H1 (cell line): ENCODE data around the gene EN1. TPM values are rescaled to one million over a fixed set of nuclear protein-coding genes. Genes with fewer than 3 reads are reported as not detected.

Source experiments
- BRCA1 ChIP-seq: IDR thresholded peaks from 2 replicates; pipeline ENCODE4 v1.6.1; 2012; ENCODE audit warnings: low read depth, low read length, improper control_type of control experiment
- CBX5 ChIP-seq: fragments of 300-800, 300-1000 bp; sonication (generic); IDR thresholded peaks from 2 replicates; pipeline ENCODE4 v1.7.1; 2016; ENCODE audit warnings: antibody characterized with exemption, low read length, low read depth
- CEBPB ChIP-seq: IDR thresholded peaks from 2 replicates; pipeline ENCODE4 v1.6.1; 2012; ENCODE audit warnings: low read depth, low read length
- CTBP2 ChIP-seq: IDR thresholded peaks from 2 replicates; pipeline ENCODE4 v1.7.0; 2011; ENCODE audit warnings: borderline replicate concordance, mild to moderate bottlenecking, moderate library complexity, mixed read lengths, low read length; ENCODE audit not compliant: insufficient read depth, insufficient read length
- EZH2 ChIP-seq: fragments of 200-600 bp; sonication (generic); IDR thresholded peaks from 2 replicates; pipeline ENCODE4 v1.7.1; 2012; ENCODE audit warnings: low read depth, mild to moderate bottlenecking, moderate library complexity, low read length, inconsistent platforms; ENCODE audit not compliant: severe bottlenecking
- GABPA ChIP-seq: IDR thresholded peaks from 2 replicates; pipeline ENCODE4 v1.6.1; 2011; ENCODE audit warnings: mild to moderate bottlenecking, low read length, moderate library complexity, borderline replicate concordance; ENCODE audit not compliant: insufficient read depth
- HDAC2 ChIP-seq, 2 experiments: fragments of 300-600 bp in 1 of 2; sonication (generic) in 1 of 2; IDR thresholded peaks; 2 replicates each; pipeline ENCODE4 v1.6.1; 2011 to 2012; ENCODE audit warnings: low read depth in 2 of 2, low read length in 2 of 2, mild to moderate bottlenecking in 2 of 2, moderate library complexity in 2 of 2, borderline replicate concordance in 1 of 2, inconsistent platforms in 1 of 2
- KDM5A ChIP-seq: fragments of 200-600 bp; IDR thresholded peaks from 2 replicates; pipeline ENCODE4 v1.7.1; 2012; ENCODE audit warnings: mild to moderate bottlenecking, low read length, inconsistent platforms, mixed read lengths
- MAX ChIP-seq: IDR thresholded peaks from 2 replicates; pipeline ENCODE4 v1.6.1; 2012; ENCODE audit warnings: inconsistent platforms
- RAD21 ChIP-seq, 2 experiments: IDR thresholded peaks in 1 of 2; conservative IDR thresholded peaks in 1 of 2; 2 replicates each; pipeline ENCODE4 v1.6.1; 2011; ENCODE audit warnings: low read depth in 2 of 2, low read length in 2 of 2, improper control_type of control experiment in 1 of 2, inconsistent platforms in 1 of 2, mild to moderate bottlenecking in 1 of 2, moderate library complexity in 1 of 2
- RBBP5 ChIP-seq: IDR thresholded peaks from 2 replicates; pipeline ENCODE4 v1.7.1; 2012; ENCODE audit warnings: low read depth, mild to moderate bottlenecking, inconsistent platforms, low read length, moderate library complexity, borderline replicate concordance
- SIRT6 ChIP-seq: IDR thresholded peaks from one replicate; pipeline ENCODE4 v1.7.1; 2012; ENCODE audit warnings: low read length, inconsistent platforms
- SP1 ChIP-seq: IDR thresholded peaks from 2 replicates; pipeline ENCODE4 v1.6.1; 2011; ENCODE audit warnings: low read depth, low read length
- SUZ12 ChIP-seq: fragments of 200-600 bp; sonication (generic); IDR thresholded peaks from 2 replicates; pipeline ENCODE4 v1.6.1; 2012; ENCODE audit warnings: mild to moderate bottlenecking, inconsistent platforms, low read length, moderate library complexity, mixed read lengths
- TBP ChIP-seq: IDR thresholded peaks from 2 replicates; pipeline ENCODE4 v1.6.1; 2011; ENCODE audit warnings: low read depth, low read length, improper control_type of control experiment
- YY1 ChIP-seq: IDR thresholded peaks from 2 replicates; pipeline ENCODE4 v1.6.1; 2011; ENCODE audit warnings: low read depth, mild to moderate bottlenecking, low read length
- polyA plus RNA-seq, 7 experiments: library from polyadenylated mRNA; depleted of rRNA in 3 of 7; stranded (reverse) in 5 of 7; unstranded in 2 of 7; fragments of >200 nt in 5 of 7; fragments of 200-250 nt in 2 of 7; gene quantifications; 1 replicate in 5 of 7; 2 replicates in 1 of 7; 4 replicates in 1 of 7; pipeline versions ENCODE4 v1.2.1 to v1.2.3, GENCODE V29; 2011 to 2013; ENCODE audit warnings: missing spikeins in 2 of 7, mixed read lengths in 2 of 7
- total RNA-seq: library from RNA; stranded (reverse); fragmentation: NEBNext Ultra II Directional; extraction: Animal tissue kit (Norgen Biotek cat#: 25700); gene quantifications from 2 replicates; pipeline ENCODE4 v1.2.1, GENCODE V29; 2021
- TF ChIP-seq, protein P1 (sequence below): IDR thresholded peaks from 2 replicates; pipeline ENCODE4 v1.6.1; 2012; ENCODE audit warnings: low read length, inconsistent platforms
- TF ChIP-seq, protein P2 (sequence below), 3 experiments: IDR thresholded peaks; 1 replicate in 2 of 3; 2 replicates in 1 of 3; pipeline versions ENCODE4 v1.5.1 to v1.6.1; 2011; ENCODE audit warnings: low read length in 3 of 3, mild to moderate bottlenecking in 3 of 3, inconsistent platforms in 2 of 3, low read depth in 1 of 3, moderate library complexity in 1 of 3; ENCODE audit not compliant: insufficient read depth in 1 of 3; ENCODE audit errors: control extremely low read depth in 1 of 3

The EN1 gene
- total and polyA plus RNA-seq, 2 of the 8 experiments (the other 6 are each of a cell fraction or from before 2014, with no cell fraction given) = not detected

DNA sequence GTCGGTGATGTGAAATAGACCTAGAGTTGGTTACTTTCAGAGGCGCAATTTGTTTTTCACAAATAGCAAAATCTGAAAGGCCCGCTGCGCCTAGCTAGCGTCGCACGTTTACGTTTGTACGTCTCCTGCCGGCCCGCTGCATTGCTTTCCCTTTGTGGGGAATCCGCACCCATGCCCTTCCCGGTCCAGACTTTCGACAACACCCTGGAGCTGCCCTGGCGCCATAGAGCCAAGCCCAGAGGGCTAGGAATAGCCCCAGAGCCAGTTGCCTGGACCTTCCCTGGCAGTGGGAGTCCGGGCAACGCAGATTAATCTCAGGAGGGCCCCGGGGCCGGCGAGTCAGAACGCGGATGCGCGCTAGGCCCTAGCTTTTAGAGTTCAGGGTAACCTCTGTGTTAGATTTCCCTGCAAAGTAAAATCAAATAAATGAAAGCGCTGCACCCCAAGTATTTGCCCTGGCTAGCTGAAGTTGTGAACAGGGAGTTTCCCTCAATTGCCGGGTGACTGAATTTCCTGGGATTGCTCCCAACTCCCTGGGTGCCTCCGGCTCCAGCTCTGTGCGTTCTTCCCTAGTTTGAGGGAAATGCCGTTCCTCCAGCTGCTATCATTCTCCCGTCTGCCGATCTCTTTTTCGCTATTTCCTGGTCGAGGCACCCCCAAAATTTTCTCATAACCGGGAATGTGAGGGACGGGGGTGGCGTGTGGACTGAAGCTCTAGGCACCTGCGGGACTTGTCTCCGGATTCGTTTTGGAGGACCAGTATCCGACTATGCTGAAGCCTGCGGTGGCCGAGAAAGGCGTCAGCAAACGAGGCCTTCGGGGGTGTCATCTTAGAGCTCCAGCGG lies 1.2 kb upstream of the EN1 start (continued):
- TF ChIP-seq, protein P1, sequence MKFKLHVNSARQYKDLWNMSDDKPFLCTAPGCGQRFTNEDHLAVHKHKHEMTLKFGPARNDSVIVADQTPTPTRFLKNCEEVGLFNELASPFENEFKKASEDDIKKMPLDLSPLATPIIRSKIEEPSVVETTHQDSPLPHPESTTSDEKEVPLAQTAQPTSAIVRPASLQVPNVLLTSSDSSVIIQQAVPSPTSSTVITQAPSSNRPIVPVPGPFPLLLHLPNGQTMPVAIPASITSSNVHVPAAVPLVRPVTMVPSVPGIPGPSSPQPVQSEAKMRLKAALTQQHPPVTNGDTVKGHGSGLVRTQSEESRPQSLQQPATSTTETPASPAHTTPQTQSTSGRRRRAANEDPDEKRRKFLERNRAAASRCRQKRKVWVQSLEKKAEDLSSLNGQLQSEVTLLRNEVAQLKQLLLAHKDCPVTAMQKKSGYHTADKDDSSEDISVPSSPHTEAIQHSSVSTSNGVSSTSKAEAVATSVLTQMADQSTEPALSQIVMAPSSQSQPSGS = no peak
- TF ChIP-seq RBBP5 (no peak), RAD21 (IDR thresholded peaks at IDR 0.05 in 1 of 2, conservative IDR thresholded peaks at IDR 0.05 in 1 of 2; ENCODE audit: low read depth in 2 of 2, low read length in 2 of 2) (no peak), SUZ12 (peak; percentile 98), CBX5 (no peak), SIRT6 (no peak), YY1 (peak; percentile 33; the same call in 1 of the 2 replicates), GABPA (no peak), KDM5A (no peak), SP1 (peak; percentile 70; the same call in 1 of the 2 replicates), CTBP2 (no peak), TBP (no peak), HDAC2 (IDR thresholded peaks at IDR 0.05; ENCODE audit: borderline replicate concordance in 1 of 2, low read depth in 2 of 2, low read length in 2 of 2) (no peak), MAX (peak; percentile 26; the same call in 1 of the 2 replicates), CEBPB (no peak), BRCA1 (no peak), EZH2 (peak; percentile 94)
- TF ChIP-seq, protein P2, sequence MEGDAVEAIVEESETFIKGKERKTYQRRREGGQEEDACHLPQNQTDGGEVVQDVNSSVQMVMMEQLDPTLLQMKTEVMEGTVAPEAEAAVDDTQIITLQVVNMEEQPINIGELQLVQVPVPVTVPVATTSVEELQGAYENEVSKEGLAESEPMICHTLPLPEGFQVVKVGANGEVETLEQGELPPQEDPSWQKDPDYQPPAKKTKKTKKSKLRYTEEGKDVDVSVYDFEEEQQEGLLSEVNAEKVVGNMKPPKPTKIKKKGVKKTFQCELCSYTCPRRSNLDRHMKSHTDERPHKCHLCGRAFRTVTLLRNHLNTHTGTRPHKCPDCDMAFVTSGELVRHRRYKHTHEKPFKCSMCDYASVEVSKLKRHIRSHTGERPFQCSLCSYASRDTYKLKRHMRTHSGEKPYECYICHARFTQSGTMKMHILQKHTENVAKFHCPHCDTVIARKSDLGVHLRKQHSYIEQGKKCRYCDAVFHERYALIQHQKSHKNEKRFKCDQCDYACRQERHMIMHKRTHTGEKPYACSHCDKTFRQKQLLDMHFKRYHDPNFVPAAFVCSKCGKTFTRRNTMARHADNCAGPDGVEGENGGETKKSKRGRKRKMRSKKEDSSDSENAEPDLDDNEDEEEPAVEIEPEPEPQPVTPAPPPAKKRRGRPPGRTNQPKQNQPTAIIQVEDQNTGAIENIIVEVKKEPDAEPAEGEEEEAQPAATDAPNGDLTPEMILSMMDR (IDR thresholded peaks at IDR 0.05; ENCODE audit: control extremely low read depth in 1 of 3, insufficient read depth in 1 of 3, low read depth in 1 of 3, low read length in 3 of 3) = no peak
